Ovary (tissue), 9 donors: ENCODE measurements around the gene ALDH1B1. TPM values are rescaled to one million over a fixed set of nuclear protein-coding genes. Genes with fewer than 3 reads are reported as not detected.
"Not testable (repeated sequence)": the region's sequence is repeated elsewhere in the genome, so short reads cannot be mapped to it uniquely, and the experiment has no call there.

ENCODE experiments used
- DNase-seq, 5 donors: peaks; one replicate each; pipeline ENCODE4 v3.0.0-alpha.2; 2019 to 2020
- H3K27ac ChIP-seq, 2 donors: fragments of 200-600 bp; one replicate each; pipeline versions ENCODE4 v1.5.1 to v1.8.0; 2019 to 2022
- H3K27me3 ChIP-seq: fragments of 200-600 bp; one replicate; pipeline ENCODE4 v1.8.0; 2022
- H3K36me3 ChIP-seq: fragments of 200-600 bp; sonication (generic); one replicate; pipeline ENCODE4 v1.5.1; 2019
- H3K4me1 ChIP-seq: one replicate; pipeline ENCODE4 v1.8.1; 2013; ENCODE audit warnings: mild to moderate bottlenecking, moderate library complexity; ENCODE audit not compliant: insufficient read depth
- H3K4me3 ChIP-seq: fragments of 200-600 bp; sonication (generic); one replicate; pipeline ENCODE4 v1.5.1; 2017
- H3K9me3 ChIP-seq, 2 donors: fragments of 200-600 bp in 1 of 2; sonication (generic) in 1 of 2; one replicate each; pipeline versions ENCODE4 v1.5.1 to v1.8.1; 2013 to 2019; ENCODE audit warnings: mild to moderate bottlenecking in 1 of 2, moderate library complexity in 1 of 2
- CTCF ChIP-seq, 3 donors: fragments of 450-650 bp in 2 of 3; fragments of 200-600 bp in 1 of 3; IDR thresholded peaks; one replicate each; pipeline versions ENCODE4 v1.5.1 to v1.8.0; 2016 to 2022; ENCODE audit warnings: antibody characterized with exemption in 3 of 3, mild to moderate bottlenecking in 1 of 3
- EP300 ChIP-seq: sonication (generic); formaldehyde crosslinking; IDR thresholded peaks from one replicate; pipeline ENCODE4 v1.6.1; 2017; ENCODE audit warnings: antibody characterized with exemption
- POLR2A ChIP-seq: fragments of 450-650 bp; IDR thresholded peaks from one replicate; pipeline ENCODE4 v1.6.1; 2017; ENCODE audit warnings: antibody characterized with exemption, mild to moderate bottlenecking, moderate library complexity
- WGBS, 3 donors: extraction: QIAGEN DNeasy Blood & Tissue Kit in 1 of 3; methylation state at CpG; one replicate each; pipeline versions ENCODE4 v1.1.5 to v1.1.7; 2013 to 2017; 5-methylcytosine and 5-hydroxymethylcytosine counted together
- intact Hi-C, 4 donors: fragments of 100-400 bp; cut with DNase I; formaldehyde crosslinking; loops; one replicate each; pipeline versions ENCODE4 v1.11.0 to v1.15.1; 2022 to 2023
- polyA plus RNA-seq, 2 donors: library from polyadenylated mRNA; stranded (reverse); fragments of 200-250 nt in 1 of 2; fragments of 350-450 nt in 1 of 2; fragmentation: Illumina TruSeq in 1 of 2; extraction: RNeasy Lipid Tissue Mini Kit (QIAGEN cat#74804) in 1 of 2; gene quantifications; one replicate each; pipeline ENCODE4 v1.2.3, GENCODE V29; 2013 to 2014
- total RNA-seq, 7 donors: library from RNA; depleted of rRNA in 2 of 7; stranded (reverse); fragments of >200 nt in 2 of 7; fragmentation: NEBNext Ultra II Directional in 3 of 7; extraction: Animal tissue kit (Norgen Biotek cat#: 25700) in 3 of 7; gene quantifications; one replicate each; pipeline versions ENCODE4 v1.1.0 to v1.2.4, GENCODE V29; 2016 to 2023
- donor health status: DM: no; HTN: no; CAD: no; lungs with moderate emphysema.
- donor health status: DM: no; HTN: no; CAD: no.
- donor health status: Bipolar disorder and iron deficiency.
- donor health status: DM: yes; HTN: yes; CAD: no.
- donor health status: DM: no; HTN: no; CAD: no.
- donor health status: DM: yes; HTN: yes; CAD: no.

ALDH1B1 gene
- total and polyA plus RNA-seq, 9 donors = 7.9 to 47.2 (median 24.3) TPM

GRCh38 chr9:38375572-38375963 is 16.9 kb upstream of the ALDH1B1 start:
- Histone ChIP-seq H3K4me1 (peaks cover 10% of the 10 kb centered on the region), H3K27ac (peak overlapping the region in 1 of 2 donors; percentile 57), H3K4me3 (no peak overlapping the region), H3K36me3 (no peaks in the 10 kb centered on the region), H3K9me3 (no peaks in the 10 kb centered on the region), H3K27me3 (no peaks in the 10 kb centered on the region)
- WGBS, 3 donors = 78 to 82% (median 80%) methylated on average over 10 of the region's 10 CpGs
- intact Hi-C loops = loop anchor here in 1 of 4 donors (10.0 kb wide), 1 partner anchor 891 kb away; the partner anchor contains the start of gene POLR1E
- no peak for DNase-seq
- no peak for TF ChIP-seq CTCF (IDR thresholded peaks at IDR 0.05)
- no peak for TF ChIP-seq EP300
- TF ChIP-seq POLR2A = no peak

DNA sequence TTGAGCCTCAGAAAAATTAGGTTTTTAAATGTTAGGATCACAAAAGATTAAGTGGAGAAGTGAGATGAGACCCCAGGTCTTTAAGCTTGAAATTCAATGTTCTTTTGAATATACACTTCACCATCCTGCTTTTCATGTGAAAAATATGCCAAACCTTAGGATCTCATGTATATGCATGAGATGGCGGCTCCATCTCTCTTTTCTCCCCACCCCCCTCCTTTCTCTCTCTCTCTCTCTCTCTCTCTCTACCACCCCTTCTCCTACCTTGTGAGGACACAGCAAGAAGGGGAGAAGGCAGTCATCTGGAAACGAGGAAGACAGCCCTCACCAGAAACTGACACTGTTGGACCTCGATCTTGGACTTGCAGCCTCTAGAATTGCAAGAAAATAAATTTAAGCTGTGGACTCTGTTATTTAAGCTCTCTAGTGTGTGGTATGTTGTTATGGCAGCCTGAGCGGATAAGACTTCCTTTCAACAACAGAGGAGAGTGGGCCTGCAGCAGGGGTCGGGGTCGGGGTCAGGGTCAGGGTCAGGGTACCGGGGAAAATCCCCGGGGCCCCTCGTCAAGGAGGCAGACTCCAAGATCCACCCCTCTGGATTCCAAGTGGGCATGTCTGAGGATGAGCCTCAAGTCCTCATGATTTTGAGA is 16.4 kb upstream of the ALDH1B1 start:
- no peak for TF ChIP-seq EP300
- no peak for TF ChIP-seq CTCF (IDR thresholded peaks at IDR 0.05)
- no peak for TF ChIP-seq POLR2A
- Histone ChIP-seq H3K27ac (peak overlapping the region in 1 of 2 donors; percentile 57), H3K4me3 (no peak overlapping the region), H3K9me3 (no peaks in the 10 kb centered on the region), H3K36me3 (no peaks in the 10 kb centered on the region), H3K27me3 (no peaks in the 10 kb centered on the region), H3K4me1 (peaks cover 10% of the 10 kb centered on the region)
- DNase-seq = no peak
- intact Hi-C loops = loop anchor here in 1 of 4 donors (10.0 kb wide), 1 partner anchor 891 kb away; the partner anchor contains the start of gene POLR1E
- 27 to 30% (median 28%) methylated on average over 9 of the region's 9 CpGs for WGBS, 3 donors

DNA sequence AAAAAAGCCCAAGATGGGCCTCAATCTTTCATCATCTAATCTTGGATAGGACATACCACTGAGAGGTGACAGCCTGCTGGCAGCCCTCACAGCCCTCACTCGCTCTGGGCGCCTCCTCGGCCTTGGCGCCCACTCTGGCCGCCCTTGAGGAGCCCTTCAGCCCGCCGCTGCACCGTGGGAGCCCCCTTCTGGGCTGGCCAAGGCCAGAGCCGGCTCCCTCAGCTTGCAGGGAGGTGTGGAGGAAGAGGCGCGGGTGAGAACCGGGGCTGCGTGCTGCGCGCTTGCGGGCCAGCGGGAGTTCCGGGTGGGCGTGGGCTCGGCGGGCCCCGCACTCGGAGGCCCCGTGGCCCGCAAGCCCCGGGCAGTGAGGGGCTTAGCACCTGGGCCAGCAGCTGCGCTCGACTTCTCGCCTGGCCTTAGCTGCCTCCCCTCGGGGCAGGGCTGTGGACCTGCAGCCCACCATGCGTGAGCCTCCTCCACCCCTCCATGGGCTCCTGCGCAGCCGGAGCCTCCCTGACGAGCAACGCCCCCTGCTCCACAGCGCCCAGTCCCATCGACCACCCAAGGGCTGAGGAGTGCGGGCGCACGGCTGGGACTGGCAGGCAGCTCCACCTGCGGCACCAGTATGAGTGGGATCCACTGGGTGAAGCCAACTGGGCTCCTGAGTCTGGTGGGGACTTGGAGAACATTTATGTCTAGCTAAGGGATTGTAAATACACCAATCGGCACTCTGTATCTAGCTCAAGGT is 15.0 kb upstream of the ALDH1B1 start:
- H3K4me1 ChIP-seq, H3K4me3 ChIP-seq, H3K27me3 ChIP-seq, H3K9me3 ChIP-seq, DNase-seq, H3K36me3 ChIP-seq: not testable (repeated sequence)
- WGBS, 3 donors = 93 to 94% (median 93%) methylated on average over 41 to 42 of the region's 42 CpGs
- H3K27ac ChIP-seq = peak overlapping the region in 1 of 2 donors; percentile 57
- intact Hi-C loops = loop anchor here in 1 of 4 donors (10.0 kb wide), 1 partner anchor 893 kb away; the partner anchor contains the start of gene POLR1E

- 66 to 72% (median 68%) methylated on average over 6 of the region's 6 CpGs for WGBS, 3 donors
- DNase-seq = no peak
- H3K4me3 ChIP-seq = no peak overlapping the region
- H3K27ac ChIP-seq = peak overlapping the region; percentile 41 to 62
- no peaks in the 10 kb centered on the region for H3K27me3 ChIP-seq
- H3K9me3 ChIP-seq = peaks cover 0 to 3% of the 10 kb centered on the region in 2 donors
- peaks cover 10% of the 10 kb centered on the region for H3K4me1 ChIP-seq
- no peaks in the 10 kb centered on the region for H3K36me3 ChIP-seq
- TF ChIP-seq POLR2A (no peak), CTCF (IDR thresholded peaks at IDR 0.05) (no peak), EP300 (no peak)
- intact Hi-C loops = no loop called here
Observed at GRCh38 chr9:38380230-38380871, 12.2 kb upstream of the ALDH1B1 start.
